Measurements from ENCODE around the gene MPHOSPH9. TPM values are rescaled to one million over a fixed set of nuclear protein-coding genes. Genes with fewer than 3 reads are reported as not detected.

MPHOSPH9 gene
- total RNA-seq, 1 experiment from 2014 or later: 44.9 TPM

DNA sequence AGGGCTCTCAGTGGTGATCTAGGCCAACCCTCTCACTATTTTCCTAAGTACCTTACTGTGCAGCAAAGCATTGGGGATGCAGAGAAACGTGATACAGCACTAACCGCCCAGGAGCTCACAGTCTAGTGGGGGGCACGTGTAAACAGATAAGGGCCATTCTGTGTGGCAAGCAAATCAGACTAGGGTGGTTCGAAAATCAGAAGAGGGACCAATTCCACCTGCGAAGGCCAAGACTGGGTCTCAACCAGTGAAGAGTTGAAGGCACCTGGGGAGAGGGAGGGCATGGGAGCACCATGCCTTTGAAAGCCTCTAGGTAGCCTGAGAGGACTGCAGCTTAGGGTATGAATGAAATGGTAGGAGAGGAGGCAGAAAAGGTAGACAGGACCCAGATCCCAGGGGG lies 84.3 kb downstream of the MPHOSPH9 start:
- TF ChIP-seq CBX3 (IDR thresholded peaks at IDR 0.05; ENCODE audit: low read depth) (no peak), POLR2A (IDR thresholded peaks at IDR 0.05; ENCODE audit: borderline replicate concordance, extremely low read depth, insufficient read depth, insufficient read length) (no peak), RAD21 (IDR thresholded peaks at IDR 0.05; ENCODE audit: low read depth) (no peak), ZFX (IDR thresholded peaks at IDR 0.05) (no peak), SIN3A (IDR thresholded peaks at IDR 0.05; ENCODE audit: low read depth) (no peak), ZNF274 (IDR thresholded peaks at IDR 0.05; ENCODE audit: low read depth, low read length) (no peak), SP1 (IDR thresholded peaks at IDR 0.05; ENCODE audit: low read depth) (no peak), EGR1 (IDR thresholded peaks at IDR 0.05; ENCODE audit: low read depth) (no peak), EZH2 (IDR thresholded peaks at IDR 0.05) (no peak), ELF1 (IDR thresholded peaks at IDR 0.05; ENCODE audit: borderline replicate concordance, low read depth) (no peak), REST (IDR thresholded peaks at IDR 0.05; ENCODE audit: low read depth) (no peak)
- DNase-seq (ENCODE audit: low read depth, low spot score): no peak
- Histone ChIP-seq H3K4me3 (replicated peaks in 1 of 2; ENCODE audit: low read depth in 1 of 2, low read length in 2 of 2) (no peak overlapping the region), H2AFZ (ENCODE audit: low read depth, low read length, poor library complexity, severe bottlenecking) (no peak overlapping the region), H3K36me3 (ENCODE audit: control insufficient read depth in 1 of 2, insufficient read depth in 2 of 2, low read length in 2 of 2) (no peaks in the 10 kb centered on the region), H3K79me2 (ENCODE audit: insufficient read depth, low read length) (peaks cover 33% of the 10 kb centered on the region), H4K20me1 (ENCODE audit: insufficient read depth) (no peaks in the 10 kb centered on the region), H3K9me2 (ENCODE audit: insufficient read depth) (no peaks in the 10 kb centered on the region), H3K27ac (ENCODE audit: low read depth, low read length) (no peak overlapping the region), H3K27me3 (ENCODE audit: insufficient read depth, low read length) (no peaks in the 10 kb centered on the region), H3K4me2 (ENCODE audit: low read length) (no peak overlapping the region), H3K9me3 (ENCODE audit: control insufficient read depth in 1 of 2, insufficient read depth in 1 of 2, low read depth in 1 of 2, low read length in 2 of 2) (no peaks in the 10 kb centered on the region), H3K4me1 (ENCODE audit: control insufficient read depth in 1 of 2, insufficient read depth in 2 of 2, low read length in 2 of 2) (peaks cover 11 to 31% of the 10 kb centered on the region in 2 experiments; a peak in 3 of 4 replicates), H3K9ac (ENCODE audit: low read length) (no peak overlapping the region)
- intact Hi-C loops (cut with micrococcal nuclease): loop anchor here (5.0 to 10.0 kb wide), 2 partner anchors 106 to 174 kb away; partner anchors contain the start of gene OGFOD2
- ChIA-PET CTCF (no interaction called here), RAD21 (ENCODE audit: low non-redundant PET in 1 of 2, low total read pairs in 2 of 2, uncharacterized antibody in 2 of 2, unreplicated experiment in 2 of 2) (no interaction called here), POLR2A (no interaction called here)
- ATAC-seq: no peak
- no TSS peak for BruUV-seq (replicated peaks)

Measured in HCT116 (cell line).